Upper lobe of right lung (tissue), 1 donor: ENCODE results near the gene SF3A2. TPM values are rescaled to one million over a fixed set of nuclear protein-coding genes. Genes with fewer than 3 reads are reported as not detected.

Experiments
- ATAC-seq: fragments of 200-7000 bp; cut with Tn5 transposase; one replicate; pipeline ENCODE4 v1.9.1; 2020; ENCODE audit warnings: mild to moderate bottlenecking, moderate library complexity
- DNase-seq: peaks from one replicate; pipeline ENCODE4 v3.0.0-alpha.2; 2020
- H3K27ac ChIP-seq: fragments of 200-600 bp; one replicate; pipeline ENCODE4 v1.8.0; 2022
- H3K27me3 ChIP-seq: fragments of 200-600 bp; one replicate; pipeline ENCODE4 v1.8.0; 2022; ENCODE audit warnings: mild to moderate bottlenecking
- H3K36me3 ChIP-seq: fragments of 200-600 bp; one replicate; pipeline ENCODE4 v1.8.0; 2022
- H3K4me1 ChIP-seq: fragments of 200-600 bp; one replicate; pipeline ENCODE4 v1.8.0; 2022
- H3K4me3 ChIP-seq: fragments of 200-600 bp; one replicate; pipeline ENCODE4 v1.8.0; 2022; ENCODE audit warnings: mild to moderate bottlenecking
- H3K9me3 ChIP-seq: fragments of 200-600 bp; one replicate; pipeline ENCODE4 v1.8.0; 2022
- intact Hi-C: fragments of 100-400 bp; cut with DNase I; formaldehyde crosslinking; loops from one replicate; pipeline ENCODE4 v1.11.0; 2022
- total RNA-seq: library from RNA; stranded (reverse); fragmentation: NEBNext Ultra II Directional; extraction: Animal tissue kit (Norgen Biotek cat#: 25700); gene quantifications from one replicate; pipeline ENCODE4 v1.2.1, GENCODE V29; 2021
- TF ChIP-seq, protein P1 (sequence below): fragments of 200-600 bp; IDR thresholded peaks from one replicate; pipeline ENCODE4 v1.8.0; 2022; ENCODE audit warnings: antibody characterized with exemption
- donor health status: DM: no; HTN: yes; CAD: no; lungs with severe emphysema.

The SF3A2 gene
- total RNA-seq, 1 donor from 2014 or later: 67.1 TPM

DNA sequence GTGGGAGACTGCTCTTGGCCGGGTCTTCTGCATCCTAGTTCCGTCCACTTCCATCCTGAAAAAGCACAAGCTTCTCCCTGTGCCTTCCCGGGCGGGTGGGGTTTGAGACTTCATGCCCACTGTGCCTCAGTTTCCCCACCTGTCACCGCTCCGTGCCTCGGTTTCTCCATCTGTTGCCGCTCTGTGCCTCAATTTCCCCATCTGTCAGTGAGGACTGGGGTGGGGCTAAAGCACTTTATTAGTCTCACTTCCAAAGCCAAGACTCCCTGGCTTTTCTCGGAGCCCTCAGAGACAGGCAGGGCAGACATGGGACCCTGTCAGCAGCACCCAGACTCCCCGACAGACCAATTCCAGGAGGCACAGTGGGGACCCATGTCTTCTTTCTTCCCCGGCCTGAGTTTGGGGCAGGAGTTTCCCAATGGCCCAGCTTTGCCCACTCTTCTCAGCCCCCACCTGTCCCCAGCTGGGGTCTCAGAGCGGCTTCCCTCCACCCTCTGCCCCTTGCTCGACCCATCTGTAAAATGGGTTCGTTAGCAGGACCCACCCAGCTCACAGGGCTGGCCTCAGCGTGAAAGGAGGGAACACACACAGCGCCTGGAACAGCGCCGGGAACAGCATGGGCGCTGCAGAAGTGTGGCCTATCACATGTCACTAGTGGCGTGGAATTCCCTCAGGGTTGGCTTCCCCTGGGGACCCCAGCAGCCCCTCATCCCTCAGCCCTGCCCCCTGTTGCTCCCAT, 49.9 kb downstream of the SF3A2 start:
- no peaks in the 10 kb centered on the region for H3K9me3 ChIP-seq
- no peak overlapping the region for H3K27ac ChIP-seq
- intact Hi-C loops: no loop called here
- peaks cover 23% of the 10 kb centered on the region for H3K27me3 ChIP-seq
- no peak overlapping the region for H3K4me3 ChIP-seq
- peaks cover 26% of the 10 kb centered on the region for H3K4me1 ChIP-seq
- TF ChIP-seq, protein P1, sequence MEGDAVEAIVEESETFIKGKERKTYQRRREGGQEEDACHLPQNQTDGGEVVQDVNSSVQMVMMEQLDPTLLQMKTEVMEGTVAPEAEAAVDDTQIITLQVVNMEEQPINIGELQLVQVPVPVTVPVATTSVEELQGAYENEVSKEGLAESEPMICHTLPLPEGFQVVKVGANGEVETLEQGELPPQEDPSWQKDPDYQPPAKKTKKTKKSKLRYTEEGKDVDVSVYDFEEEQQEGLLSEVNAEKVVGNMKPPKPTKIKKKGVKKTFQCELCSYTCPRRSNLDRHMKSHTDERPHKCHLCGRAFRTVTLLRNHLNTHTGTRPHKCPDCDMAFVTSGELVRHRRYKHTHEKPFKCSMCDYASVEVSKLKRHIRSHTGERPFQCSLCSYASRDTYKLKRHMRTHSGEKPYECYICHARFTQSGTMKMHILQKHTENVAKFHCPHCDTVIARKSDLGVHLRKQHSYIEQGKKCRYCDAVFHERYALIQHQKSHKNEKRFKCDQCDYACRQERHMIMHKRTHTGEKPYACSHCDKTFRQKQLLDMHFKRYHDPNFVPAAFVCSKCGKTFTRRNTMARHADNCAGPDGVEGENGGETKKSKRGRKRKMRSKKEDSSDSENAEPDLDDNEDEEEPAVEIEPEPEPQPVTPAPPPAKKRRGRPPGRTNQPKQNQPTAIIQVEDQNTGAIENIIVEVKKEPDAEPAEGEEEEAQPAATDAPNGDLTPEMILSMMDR: no peak
- DNase-seq (no peak), ATAC-seq (no peak)
- no peaks in the 10 kb centered on the region for H3K36me3 ChIP-seq

DNA sequence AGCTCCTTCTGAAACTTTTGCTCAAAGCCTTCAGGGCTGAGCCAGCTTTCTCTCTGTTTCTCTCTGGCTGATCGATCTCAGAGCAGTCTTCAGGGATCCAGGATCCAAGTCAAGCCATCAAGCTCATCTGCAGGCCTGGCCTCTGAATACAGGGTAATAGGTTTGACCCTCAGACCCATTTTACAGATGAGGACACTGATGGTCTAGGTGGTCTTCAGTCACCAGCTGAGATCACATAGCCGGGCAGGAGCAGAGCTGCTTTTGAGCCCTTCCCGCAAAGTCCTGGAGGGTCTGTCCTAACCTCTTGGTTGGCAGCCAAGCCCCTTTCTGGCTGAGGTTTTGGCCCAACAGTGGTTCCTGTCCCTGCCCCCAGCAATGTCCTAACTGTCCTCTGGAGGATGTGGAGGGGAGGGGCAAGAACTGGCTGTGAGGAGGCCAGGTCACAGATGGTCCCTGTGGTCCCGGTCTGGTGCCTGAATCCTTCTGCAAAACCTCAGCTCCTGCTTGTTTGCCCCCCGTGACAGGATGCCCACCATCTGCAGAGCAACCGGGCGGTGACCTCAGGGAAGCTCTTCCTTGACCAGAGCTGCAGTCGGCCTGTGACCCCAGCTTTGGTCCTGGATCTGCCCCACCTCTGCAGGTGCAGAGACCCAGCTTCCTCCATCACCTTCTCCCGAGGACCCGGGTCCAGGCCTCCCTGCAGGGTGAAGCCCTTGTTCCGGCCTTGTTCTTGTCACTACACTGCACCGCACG, 51.1 kb downstream of the SF3A2 start:
- Histone ChIP-seq H3K9me3 (no peaks in the 10 kb centered on the region), H3K36me3 (no peaks in the 10 kb centered on the region), H3K4me1 (peaks cover 15% of the 10 kb centered on the region), H3K27me3 (peaks cover 35% of the 10 kb centered on the region), H3K4me3 (no peak overlapping the region), H3K27ac (no peak overlapping the region)
- DNase-seq: no peak
- ATAC-seq: peak; percentile 3
- TF ChIP-seq, protein P1: no peak
- intact Hi-C loops: no loop called here

DNA sequence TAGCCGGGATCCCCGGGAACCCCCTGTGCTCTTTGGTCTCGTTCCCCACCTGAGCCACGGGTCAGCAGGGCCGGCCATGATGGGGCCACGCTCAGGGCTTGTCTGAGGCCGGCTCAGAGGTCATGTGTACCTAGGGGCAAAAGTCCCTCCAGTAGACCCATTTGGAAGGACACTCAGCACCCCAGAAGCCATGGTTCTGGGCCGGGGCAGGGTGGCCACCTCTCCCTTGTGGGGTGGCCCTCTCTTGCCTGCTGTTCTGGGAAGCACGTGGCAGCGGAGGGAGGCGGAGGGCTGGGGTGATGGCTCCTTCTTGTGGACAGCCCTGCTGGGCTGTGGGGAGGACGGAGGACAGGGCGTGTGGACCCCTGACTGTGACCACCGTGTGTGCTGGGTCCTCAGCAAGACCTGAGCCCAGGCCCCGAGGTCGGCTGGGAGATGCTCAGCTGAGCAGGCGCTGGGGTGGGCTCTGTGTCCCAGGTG, 51.8 kb downstream of the SF3A2 start:
- intact Hi-C loops: no loop called here
- peak overlapping the region; percentile 24 for H3K27ac ChIP-seq
- no peak overlapping the region for H3K4me3 ChIP-seq
- H3K36me3 ChIP-seq: no peaks in the 10 kb centered on the region
- no peak for ATAC-seq
- no peaks in the 10 kb centered on the region for H3K9me3 ChIP-seq
- TF ChIP-seq, protein P1: no peak
- no peak for DNase-seq
- H3K27me3 ChIP-seq: peaks cover 41% of the 10 kb centered on the region
- H3K4me1 ChIP-seq: peaks cover 15% of the 10 kb centered on the region

DNA sequence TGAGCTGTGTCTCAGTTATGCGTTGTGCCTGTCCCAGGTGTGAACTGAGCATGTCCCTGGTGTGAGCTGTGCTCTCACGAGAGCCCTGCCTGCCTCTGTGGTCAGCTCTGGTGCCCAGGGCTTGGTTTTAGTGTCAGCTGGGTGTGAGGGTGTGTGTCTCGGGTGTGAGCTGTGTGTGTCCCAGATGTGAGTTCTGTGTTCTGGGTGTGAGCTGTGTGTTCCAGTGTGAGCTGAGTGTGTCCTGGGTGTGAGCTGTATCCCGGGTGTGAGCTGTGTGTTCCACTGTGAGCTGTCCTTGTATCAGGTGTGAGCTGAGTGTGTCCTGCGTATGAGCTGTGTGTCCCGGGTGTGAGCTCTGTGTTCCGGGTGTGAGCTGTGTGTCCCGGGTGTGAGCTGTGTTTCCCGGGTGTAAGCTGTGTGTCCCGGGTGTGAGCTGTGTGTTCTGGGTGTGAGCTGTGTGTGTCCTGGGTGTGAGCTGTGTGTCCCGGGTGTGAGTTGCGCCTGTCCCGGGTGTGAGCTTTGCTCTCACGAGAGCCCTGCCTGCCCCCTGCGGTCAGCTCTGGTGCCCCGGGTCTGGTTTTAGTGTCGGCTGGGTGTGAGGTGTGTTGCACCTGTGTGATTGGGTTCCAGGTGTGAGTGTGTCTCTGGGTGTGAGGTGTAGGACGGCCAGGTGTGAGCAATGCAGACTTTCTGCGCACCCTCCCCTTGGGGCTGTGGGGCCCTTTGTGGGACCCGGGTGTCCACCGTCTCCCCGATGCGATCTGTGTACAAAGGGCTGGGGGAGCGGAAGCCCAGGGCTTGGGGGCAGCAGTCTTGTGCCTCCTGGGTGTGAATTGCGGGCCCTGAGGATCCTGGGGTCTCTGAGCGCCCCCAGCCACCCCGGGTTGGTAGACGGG, 52.4 kb downstream of the SF3A2 start:
- TF ChIP-seq, protein P1: no peak
- Histone ChIP-seq H3K9me3 (no peaks in the 10 kb centered on the region), H3K27ac (peak overlapping the region; percentile 75), H3K27me3 (peaks cover 48% of the 10 kb centered on the region), H3K4me3 (peak overlapping the region; percentile 50), H3K4me1 (peaks cover 15% of the 10 kb centered on the region), H3K36me3 (no peaks in the 10 kb centered on the region)
- intact Hi-C loops: no loop called here
- ATAC-seq: no peak
- no peak for DNase-seq

DNA sequence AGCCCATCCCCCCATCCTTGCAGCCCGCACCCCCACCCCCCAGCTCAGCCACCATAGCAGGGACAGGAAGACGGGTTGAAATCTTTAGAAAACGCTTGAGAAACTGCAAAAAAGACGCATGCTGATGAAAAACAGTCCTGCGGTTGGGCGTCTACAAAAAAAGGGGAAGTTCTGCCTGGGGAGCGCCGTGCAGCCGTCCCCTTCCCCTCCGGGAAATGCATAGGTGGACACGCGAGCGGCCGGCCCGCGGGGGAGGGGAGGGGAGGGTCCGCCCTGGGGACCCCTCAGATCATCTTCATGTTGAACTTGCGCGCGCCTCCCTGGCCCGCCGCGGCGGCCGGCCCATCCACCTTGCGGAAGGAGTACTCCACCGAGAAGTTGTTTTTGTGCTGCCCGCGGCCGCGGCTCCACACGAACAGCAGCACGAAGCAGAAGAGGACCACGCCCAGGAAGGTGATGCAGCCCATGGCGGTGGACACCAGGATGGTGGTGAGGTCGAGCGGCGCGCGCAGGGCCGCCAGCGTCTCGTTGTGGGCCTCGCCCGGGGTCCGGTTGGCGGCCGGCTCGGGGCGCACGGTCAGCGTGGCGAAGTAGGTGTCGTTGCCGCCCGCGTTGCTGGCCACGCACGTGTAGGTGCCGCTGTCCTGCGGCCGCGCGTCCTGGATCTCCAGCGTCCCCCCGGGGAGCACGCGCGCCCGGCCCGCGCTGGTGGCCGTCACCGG, 53.3 kb downstream of the SF3A2 start:
- intact Hi-C loops: no loop called here
- DNase-seq: peak; percentile 82
- H3K27me3 ChIP-seq: peaks cover 52% of the 10 kb centered on the region

More for the DNA sequence above, 53.3 kb downstream of the SF3A2 start:
- TF ChIP-seq, protein P1: no peak
- H3K4me3 ChIP-seq: peak overlapping the region; percentile 50
- H3K4me1 ChIP-seq: peaks cover 15% of the 10 kb centered on the region
- peak overlapping the region; percentile 75 for H3K27ac ChIP-seq
- no peaks in the 10 kb centered on the region for H3K9me3 ChIP-seq
- peak; percentile 62 for ATAC-seq
- no peaks in the 10 kb centered on the region for H3K36me3 ChIP-seq
